Neural cell (in vitro differentiated cells): ENCODE measurements around the gene MYO9B.

Source experiments
- CTCF ChIP-seq: fragments of 450-650 bp; IDR thresholded peaks from 2 replicates; pipeline ENCODE4 v1.5.1; 2014; ENCODE audit warnings: antibody characterized with exemption, mild to moderate bottlenecking, moderate library complexity; ENCODE audit not compliant: poor library complexity, severe bottlenecking
- EP300 ChIP-seq: fragments of 450-650 bp; conservative IDR thresholded peaks from 2 replicates; pipeline ENCODE4 v1.6.1; 2014; ENCODE audit warnings: antibody characterized with exemption, mild to moderate bottlenecking, moderate library complexity; ENCODE audit not compliant: poor library complexity, severe bottlenecking
- REST ChIP-seq: IDR thresholded peaks from 2 replicates; pipeline ENCODE4 v1.6.1; 2012; ENCODE audit warnings: borderline replicate concordance
- SMC3 ChIP-seq: fragments of 450-650 bp; conservative IDR thresholded peaks from 2 replicates; pipeline ENCODE4 v1.6.1; 2014; ENCODE audit warnings: antibody characterized with exemption, mild to moderate bottlenecking, moderate library complexity; ENCODE audit not compliant: poor library complexity

- TF ChIP-seq CTCF (no peak), REST (no peak), SMC3 (no peak), EP300 (no peak)
Observed at GRCh38 chr19:17077447-17078028, 2.0 kb downstream of the MYO9B start.
